Measurements from ENCODE around the gene ADCY2.

ADCY2 gene

DNA sequence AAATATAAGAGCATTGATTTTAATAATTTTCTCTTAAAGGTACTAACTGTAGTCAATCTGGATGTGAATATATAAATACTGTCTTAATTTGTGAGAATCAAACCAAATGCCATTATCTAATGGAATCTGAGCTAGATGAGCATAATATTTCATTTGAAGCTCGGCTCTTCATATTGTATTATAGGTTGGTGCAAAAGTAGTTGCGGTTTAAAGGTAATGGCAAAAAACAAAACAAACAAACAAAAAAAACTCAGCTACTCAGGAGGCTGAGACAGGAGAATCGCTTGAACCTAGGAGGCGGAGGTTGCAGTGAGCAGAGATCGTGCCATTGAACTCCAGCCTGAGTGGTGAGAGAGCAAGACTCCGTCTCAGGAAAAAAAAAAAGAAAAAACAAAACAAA is 358.6 kb downstream of the ADCY2 start:
- no peak for DNase-seq

DNA sequence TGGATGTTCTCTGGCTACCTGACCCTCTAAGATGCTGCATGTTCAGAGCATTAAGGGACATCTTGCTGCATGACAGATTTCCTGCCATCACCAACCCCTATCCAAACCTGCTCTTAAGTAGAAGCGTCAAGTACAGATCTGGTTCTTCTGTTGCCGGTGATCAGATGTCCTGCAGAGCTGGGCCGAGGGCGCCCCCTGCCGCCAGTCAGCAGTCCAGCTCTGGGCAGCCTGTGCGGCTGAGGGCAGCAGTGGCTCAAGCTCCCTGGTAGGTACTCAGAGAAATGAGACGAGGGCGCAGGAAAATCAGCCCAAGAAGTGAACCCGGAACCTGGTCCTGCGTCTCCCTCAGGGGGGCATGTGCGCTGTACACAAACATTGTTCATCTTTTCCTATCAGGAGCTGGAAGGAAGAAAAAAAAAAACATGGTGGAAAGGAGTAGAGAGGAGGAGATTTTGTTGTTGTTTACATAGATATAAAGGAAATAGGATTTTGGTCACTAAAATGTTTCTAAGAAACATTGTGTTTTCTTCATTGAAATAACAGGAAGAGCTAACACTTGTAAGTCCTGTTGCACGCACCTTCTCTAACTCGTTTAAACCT is 359.2 kb downstream of the ADCY2 start:
- DNase-seq: peak; percentile 18

DNA sequence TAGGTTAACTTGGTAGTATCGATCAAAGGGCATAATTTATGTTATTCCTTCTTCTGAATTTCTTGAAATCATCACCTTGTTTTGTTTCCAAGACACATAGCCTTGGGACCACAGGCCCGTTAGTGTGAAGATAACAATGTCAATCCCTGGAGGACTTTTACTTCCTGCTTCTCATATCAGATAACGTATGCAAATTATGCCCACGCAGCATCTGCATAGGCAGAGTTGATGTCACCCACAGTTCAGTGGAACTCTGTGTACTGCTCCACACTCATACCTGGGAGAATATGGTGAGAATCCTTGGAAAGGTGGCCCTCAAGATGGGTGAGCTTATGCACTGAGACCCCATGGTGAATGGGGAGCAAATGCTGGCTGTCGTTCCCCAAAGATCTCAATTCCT is 360.0 kb downstream of the ADCY2 start:
- DNase-seq: no peak

DNA sequence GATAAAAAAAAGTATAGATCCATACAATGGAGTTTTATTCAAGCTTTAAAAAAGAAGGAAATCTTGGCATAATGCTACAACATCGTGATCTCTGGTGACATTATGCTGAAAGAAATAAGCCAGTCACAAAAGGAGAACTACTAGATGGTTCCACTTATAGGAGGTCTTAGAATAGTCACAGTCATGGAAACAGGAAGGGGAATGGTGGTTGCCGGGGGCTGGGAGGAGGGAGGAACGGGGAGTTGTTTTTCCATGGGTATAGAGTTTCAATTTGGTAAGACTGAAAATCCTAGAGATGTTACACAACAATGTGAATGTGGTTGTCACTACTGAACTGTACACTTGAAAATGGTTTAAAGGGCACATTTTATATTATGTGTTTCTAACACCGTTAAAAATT is 360.5 kb downstream of the ADCY2 start:
- DNase-seq: no peak

DNA sequence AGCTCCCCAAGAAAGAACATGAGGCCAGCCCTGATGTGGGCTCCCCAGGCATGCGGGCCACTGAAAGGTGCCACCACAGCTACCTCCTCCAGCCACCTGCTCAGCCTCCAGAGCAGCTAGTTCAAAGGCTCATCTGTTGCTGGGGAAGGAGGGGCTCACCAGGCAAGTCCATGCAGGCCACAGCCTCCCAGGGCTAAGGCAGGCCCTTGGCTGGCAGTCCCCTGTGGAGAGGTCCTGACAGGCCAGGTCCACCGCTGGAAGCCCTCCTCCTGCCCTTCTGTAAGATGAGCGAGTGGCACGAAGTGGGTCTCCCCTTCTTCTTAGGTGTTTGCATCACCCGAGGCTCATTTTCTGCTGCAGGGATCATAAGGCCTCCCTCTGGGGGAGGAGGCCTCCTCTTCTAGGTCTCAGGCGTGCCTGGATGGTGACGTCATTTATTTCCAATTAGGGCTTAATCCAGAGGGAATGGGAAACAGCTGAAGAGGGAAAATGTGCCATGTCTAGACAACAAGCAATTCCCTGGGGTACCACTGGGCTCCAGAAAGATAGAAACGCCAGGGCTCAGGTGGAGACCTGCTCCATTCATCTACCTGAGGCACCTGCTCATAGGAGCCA is 363.4 kb downstream of the ADCY2 start:
- no peak for DNase-seq

DNA sequence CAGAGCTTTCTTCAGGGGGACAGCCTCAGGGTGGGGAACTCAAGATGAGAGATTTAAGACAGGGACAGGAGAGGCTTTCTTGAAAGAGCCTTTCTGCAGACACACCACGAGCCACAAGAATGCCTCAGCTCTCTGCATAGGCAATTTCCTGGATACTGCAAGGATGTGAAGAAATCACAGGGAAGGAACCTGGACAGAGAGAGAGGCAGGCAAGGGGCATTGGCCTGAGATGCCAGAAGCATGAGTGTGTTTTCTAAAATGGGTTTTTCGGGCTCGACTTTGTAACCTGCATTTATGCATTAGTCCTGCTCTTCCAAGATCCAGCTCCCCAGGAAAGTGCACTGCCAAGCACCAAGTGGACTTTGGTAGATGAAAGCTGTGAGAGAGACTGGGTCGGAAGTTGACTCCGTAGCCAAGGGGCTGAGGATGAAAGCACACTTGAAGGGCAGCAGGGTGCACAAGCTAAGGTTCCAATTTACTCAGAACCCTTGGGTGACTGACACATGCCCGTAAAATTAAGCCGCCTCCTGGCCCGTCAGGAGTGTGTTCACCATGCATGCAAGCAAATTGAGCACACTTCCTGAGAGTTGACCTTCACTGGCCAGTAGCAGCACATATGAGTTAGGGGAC is 364.1 kb downstream of the ADCY2 start:
- DNase-seq: no peak

DNA sequence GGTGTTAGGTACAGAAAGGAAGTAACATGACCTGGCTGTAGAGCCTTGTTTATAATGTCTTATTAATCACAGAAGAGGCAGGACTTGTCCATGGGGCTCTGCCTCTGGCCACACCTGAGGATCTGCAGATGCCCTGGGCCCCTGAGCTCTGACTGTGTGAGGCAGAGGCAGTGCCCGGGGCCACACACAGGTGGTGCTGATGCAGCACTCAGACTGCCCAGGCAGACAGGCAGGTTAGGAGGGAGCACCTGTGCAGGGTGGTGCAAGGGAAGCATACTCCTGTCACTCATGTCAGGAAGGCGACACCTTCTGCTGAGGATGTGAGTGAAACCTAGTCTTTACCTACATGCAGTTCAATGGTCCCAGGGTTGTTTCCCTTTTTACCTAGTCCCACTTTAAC is 366.3 kb downstream of the ADCY2 start:
- DNase-seq: no peak

DNA sequence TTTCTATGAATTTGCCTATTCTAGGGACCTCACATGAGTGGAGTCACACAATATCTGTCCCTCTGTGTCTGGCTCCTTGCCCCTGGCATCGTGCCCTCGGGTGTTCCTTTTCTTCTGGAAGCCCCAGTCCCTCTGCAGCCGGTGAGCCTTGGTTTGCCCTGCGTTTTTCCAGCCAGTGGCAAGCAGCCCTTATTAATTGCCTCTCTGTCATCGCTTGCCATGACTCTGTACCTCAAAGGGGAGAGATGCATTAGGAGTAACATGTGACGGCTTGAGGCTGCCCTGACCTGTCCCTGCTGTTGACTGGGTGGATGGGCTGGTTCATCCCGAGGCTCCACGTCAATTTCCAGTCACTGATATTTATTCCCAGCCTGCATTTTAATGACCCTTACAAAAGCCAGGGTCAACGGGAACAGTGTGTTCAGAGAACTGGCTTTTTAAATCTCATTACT is 367.7 kb downstream of the ADCY2 start:
- DNase-seq: no peak

DNA sequence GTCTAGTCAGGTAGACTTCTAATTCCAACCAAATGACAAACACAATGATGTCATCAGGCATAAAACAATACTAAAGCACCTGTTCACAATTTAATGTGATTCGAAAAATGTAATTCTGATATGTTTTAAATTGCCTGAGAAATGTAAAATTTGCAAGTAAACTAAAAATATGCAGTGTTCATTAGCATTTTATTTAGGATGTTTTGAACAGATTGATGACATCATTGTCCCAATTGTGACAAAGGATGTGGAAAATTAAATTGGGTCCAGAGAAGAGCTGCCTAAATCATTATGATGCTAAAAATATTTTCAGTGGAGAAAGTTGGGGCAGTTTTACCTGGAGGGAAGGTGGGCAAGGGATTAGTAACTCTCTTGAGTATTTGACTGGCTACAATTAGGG is 368.5 kb downstream of the ADCY2 start:
- DNase-seq: no peak

DNA sequence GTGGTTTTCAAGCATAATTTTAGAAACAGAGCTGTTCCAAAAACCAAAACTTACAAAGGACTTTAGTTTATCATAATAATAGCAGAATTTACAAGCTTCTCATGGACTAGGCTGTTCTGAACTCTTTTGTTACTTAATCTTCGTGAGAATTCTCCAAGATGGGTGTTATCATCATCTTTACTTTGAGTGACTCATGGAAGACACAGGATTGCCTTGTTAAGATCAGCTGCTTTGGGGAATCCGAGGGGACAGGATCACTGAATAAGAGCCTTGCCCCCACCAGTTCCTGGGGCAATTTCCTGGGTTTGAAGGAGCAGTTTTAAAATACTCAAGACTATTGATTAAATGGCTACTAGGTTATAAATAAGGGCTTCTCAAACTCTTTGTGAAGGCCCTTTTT is 374.5 kb downstream of the ADCY2 start:
- DNase-seq: no peak

DNA sequence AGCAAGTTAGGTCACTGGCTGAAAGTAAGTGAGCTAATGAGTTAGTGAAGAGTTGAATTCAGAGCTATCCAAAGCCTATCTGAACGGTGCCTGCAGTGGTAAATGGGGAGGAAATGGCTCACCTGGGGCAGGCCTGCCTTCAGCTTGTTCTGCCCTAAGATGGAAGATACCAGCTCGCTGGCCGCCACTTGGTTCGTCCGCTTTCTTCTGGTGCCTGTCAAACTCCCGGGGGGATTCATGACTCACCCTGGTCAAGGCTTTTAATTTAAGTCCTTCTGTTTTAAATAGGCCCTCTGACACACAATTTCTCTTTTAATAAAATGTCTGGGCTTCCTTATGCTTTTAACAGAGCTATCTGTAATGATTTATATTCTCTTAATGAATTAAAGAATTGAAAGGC is 376.2 kb downstream of the ADCY2 start:
- DNase-seq: no peak

DNA sequence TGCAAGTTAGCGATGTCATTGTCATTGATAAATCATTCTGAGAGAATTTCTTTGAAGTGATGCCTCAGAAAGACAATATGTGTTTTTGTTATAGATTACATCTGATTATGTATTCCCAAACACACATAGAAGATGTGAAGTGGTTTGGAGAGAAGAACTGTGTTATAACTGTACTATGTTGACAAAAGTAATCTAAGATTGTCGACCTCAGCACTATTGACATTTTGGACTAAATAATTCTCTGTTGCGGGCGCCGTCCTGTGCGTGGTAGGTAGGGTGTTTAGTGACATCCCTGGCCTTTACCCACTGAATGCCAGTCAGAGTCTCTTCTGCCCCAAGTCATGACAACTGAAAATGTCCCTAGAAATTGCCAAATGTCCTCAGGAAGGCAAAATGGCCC is 377.2 kb downstream of the ADCY2 start:
- DNase-seq: no peak

DNA sequence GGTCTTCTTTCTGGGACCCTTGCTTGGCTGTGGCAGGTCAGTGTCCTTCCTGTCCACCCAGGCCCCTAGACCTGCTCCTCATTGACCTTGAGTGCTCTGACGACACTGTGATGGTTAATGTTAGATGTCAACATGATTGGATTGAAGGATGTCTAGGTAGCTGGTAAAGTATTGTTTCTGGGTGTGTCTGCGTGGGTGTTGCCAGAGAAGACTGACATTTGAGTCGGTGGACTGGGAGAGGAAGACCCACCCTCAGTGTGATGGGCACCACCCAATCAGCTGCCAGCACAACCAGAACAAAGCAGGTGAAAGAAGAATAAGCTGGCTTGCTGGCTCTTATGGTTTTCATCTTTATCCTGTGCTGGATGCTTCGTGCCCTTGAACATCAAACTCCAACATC is 380.5 kb downstream of the ADCY2 start:
- DNase-seq: no peak

DNA sequence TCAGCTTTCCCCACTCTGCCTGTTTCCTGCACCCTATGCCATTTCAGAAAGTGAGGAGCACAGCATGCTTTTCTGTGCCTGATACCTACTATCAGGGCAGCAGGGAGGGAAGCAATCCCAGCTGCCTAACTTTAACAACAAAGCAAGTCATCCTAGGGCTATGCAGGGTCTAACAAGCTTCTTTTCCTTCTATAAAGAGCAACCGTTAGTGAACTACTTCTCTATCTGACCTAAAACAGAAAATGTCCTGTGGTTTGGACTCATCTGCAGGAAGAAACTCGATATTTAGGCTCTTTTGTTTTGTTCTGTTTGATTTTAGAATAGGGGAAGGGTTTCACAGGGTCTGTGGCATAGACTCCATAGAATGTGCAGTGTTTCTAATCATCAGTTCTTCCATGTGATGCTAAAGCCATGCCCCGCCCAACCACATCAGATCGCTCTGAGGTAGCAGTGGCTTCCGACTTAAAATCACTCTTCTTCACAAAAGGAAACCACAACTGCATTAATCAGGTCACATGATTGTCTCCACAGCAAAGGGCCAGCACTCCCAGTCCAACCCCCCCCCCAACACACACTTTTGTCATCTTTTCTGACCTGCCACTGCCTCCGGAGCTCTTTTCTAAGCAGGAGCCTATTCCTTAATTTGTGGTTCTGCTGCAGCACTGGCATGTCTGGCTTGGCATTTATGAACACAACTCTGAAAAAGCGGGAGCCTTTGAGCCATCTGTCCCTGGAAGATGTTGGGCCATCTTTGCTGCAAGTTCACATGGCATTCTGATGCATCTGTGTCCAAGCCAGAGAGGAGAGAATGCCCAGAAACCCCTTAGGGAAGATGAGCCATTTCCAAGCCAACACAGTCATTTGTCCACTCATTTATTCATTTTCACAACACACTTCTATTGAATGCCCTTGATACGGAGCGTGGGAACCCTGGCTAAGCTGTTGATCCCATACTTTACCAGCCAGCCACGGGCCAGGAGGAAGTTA is 383.4 kb downstream of the ADCY2 start:
- DNase-seq: no peak

DNA sequence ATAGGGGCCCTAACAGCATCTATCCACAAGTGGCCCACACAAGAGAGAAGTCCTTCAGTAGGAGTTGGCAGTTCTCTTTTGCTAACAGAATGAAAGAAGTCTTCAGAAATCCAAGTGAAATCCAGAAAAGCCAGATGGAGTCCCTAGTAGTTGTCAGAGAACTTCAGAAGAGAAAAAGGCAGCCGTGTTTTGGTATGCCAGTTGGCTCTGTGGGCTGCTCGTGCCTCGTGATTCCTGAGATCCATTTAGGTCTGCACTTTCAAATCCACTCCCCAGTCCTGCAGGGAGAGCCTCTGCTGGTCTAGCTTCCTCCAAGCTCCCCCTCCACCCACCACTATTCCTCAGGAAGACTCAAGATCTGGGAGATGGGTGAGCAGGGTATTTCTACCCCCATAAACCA is 386.0 kb downstream of the ADCY2 start:
- no peak for DNase-seq

DNA sequence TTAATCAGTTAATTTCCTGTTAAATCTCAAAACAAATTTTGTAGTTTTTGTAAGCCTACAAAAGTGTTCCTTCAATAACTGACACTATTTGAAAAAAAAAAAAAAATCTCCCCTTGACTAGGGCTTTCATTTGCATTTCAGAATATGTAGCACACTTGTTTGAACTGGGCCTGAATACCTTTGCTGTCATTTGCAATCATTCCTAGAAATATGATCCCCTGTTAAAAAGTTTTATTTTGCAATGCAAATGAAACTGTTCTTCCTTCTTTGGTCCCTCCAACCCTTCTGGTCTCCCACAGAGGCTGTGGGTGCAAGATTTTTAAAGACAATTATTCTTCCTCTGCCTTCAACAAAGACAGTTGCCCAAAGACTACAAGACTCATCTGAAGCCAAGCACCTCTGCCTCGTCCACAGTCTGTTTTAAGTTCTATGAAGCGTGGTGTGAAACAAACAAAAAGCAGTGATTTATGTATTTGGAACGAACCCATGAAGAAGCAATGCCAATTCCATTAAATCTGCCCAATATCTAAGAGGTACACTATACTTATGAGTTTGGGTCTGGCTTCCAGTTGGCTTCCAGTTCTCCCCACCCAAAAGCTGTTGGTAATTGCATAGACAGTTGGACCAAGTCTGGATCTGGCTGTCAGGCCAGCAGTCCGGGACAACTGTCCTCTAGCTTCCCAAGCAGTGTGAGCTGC is 388.9 kb downstream of the ADCY2 start:
- DNase-seq: no peak

DNA sequence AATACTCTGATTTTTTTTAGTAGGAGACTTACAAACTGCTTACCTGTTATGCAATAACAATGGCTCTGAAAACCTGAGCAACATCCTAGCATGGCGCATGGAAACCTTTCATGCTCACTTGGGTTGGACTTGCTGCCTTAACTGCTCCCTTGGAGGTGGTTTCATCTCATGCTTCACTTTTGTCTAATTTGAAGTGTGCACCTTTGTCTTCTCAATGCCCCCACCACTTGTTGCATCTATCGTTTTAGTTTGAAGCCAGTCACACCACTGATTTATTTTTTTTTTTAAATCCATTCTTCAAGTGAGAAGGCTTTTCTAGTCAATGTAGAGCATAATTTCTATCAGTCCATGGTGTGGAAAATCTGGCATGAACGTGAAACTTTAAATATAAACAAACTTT is 391.8 kb downstream of the ADCY2 start:
- DNase-seq: no peak

DNA sequence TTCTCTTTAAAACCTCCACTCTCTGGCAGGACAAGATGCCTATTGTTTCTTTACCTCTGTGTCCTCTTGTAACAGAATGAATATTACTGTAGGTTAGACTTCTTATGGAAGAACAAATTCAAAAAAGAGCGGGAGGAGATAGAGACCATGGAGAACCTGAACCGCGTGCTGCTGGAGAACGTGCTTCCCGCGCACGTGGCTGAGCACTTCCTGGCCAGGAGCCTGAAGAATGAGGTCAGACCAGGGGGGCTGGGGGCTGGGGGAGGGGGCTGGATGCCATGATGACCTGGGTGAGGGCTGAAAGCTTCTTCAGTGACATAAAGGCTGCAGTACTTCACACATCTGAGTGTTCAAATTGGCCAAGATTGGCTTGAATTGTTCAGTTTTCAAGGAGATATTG is 393.6 kb downstream of the ADCY2 start:
- no peak for DNase-seq

DNA sequence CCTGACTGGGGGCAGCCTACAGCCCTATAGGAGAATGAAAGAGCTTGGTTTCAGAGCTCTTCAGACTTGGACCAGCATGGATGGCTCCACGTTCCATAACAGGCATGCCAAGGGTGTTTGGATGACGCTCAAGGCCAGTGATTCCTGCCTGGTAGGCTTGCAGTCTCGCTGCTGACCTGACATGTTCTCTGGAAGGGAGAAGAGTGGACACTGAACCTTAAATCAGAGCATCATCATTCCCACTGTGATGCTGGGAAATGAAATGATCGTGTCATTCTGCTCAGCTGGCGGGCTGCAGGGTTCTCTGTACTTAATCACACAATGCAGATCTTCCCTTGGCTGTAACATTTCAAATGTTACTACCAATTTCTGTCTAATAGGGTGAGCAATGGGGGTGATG is 398.0 kb downstream of the ADCY2 start:
- DNase-seq: no peak

DNA sequence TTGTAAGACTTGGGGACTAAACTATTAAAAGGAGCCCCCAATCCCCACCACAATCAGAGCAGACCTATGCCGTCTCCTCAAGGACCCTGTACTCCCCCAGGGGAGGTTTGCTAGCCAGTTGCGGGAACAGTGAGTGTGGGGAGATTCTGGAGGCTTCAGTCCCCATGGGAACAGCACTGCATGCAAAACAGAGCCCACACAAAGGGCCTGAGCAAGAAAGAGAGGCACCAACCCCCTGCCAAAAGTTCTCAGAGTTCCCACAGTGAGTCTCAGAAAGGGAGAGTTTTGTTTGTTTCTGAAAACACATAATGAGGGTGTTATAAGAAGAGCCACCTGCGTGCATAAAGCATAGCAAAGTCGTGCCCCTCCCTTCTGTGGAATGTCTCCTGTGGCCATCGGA is 398.4 kb downstream of the ADCY2 start:
- DNase-seq: no peak

DNA sequence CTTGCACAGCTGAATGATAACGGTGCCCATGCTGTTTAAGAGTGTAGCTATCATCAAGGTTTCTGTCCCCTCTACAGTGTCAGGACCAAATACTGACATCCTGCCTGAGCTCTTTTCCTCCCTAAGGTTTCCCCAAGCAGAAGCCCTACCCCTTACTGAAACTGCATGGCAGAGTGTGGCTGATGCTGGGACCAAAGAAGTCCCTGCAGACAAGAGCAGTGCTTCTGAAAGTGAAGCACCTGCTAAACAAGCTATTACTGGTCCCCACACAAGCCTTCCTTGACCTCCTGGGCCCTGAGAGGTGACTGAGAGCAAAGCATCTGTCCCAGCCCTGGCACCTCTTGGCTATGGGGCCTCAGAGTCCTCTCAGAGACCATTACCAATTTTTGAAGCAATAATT is 398.9 kb downstream of the ADCY2 start:
- no peak for DNase-seq

DNA sequence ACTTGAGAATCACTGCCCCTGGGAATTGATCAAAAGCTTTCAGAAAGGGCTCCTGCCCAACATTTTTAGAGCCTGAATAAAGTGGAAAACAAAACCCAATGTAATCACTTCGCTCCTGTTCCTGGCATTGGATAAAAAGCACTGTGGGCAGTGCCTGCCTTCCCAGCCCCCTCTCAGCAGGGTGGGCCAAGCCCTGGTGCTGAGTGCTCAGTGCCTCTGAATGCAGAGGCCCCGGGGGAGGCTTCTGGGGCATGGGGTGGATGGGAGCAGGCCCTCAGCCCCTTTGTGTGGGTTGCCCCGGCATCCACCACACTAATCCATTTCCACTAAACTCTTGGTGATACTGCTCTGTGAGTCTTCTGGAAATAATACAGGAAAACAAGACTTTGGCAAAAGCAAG is 399.4 kb downstream of the ADCY2 start:
- DNase-seq: no peak
